Chondrocyte (in vitro differentiated cells): ENCODE data around the gene ATP8B1. TPM values are rescaled to one million over a fixed set of nuclear protein-coding genes. Genes with fewer than 3 reads are reported as not detected.
"Not testable (repeated sequence)": the region's sequence is repeated elsewhere in the genome, so short reads cannot be mapped to it uniquely, and the experiment has no call there.

Source experiments
- DNase-seq: peaks from one replicate; pipeline ENCODE4 v3.0.0; 2021; ENCODE audit warnings: mixed read lengths, low spot score
- H3K27ac Mint-ChIP-seq: one replicate; pipeline ENCODE4 v1.8.0; 2021; ENCODE audit warnings: mild to moderate bottlenecking, moderate library complexity, mixed read lengths; ENCODE audit not compliant: unreplicated experiment
- H3K27me3 Mint-ChIP-seq: 2 replicates; pipeline ENCODE4 v1.8.0; 2021; ENCODE audit warnings: low read depth, mixed read lengths
- H3K36me3 Mint-ChIP-seq: 2 replicates; pipeline ENCODE4 v1.8.0; 2021; ENCODE audit warnings: low read depth, mixed read lengths
- H3K4me1 Mint-ChIP-seq: 2 replicates; pipeline ENCODE4 v1.8.0; 2021; ENCODE audit warnings: low read depth, mild to moderate bottlenecking, mixed read lengths
- H3K4me3 Mint-ChIP-seq: one replicate; pipeline ENCODE4 v1.8.0; 2021; ENCODE audit warnings: mild to moderate bottlenecking, moderate library complexity, mixed read lengths; ENCODE audit not compliant: unreplicated experiment
- H3K9me3 Mint-ChIP-seq: 2 replicates; pipeline ENCODE4 v1.8.0; 2021; ENCODE audit warnings: low read depth, mixed read lengths
- CTCF ChIP-seq: fragments of 200-600 bp; sonication (generic); IDR thresholded peaks from 2 replicates; pipeline ENCODE4 v1.5.0; 2021; ENCODE audit warnings: antibody characterized with exemption, mild to moderate bottlenecking, moderate library complexity
- long read RNA-seq: library from polyadenylated mRNA; stranded (forward); transcript quantifications from one replicate; pipeline ENCODE4 v2.0.0, GENCODE V29; 2021
- total RNA-seq: library from RNA; stranded (reverse); gene quantifications from 3 replicates; pipeline ENCODE4 v1.2.1, GENCODE V29; 2021

Gene ATP8B1
- total RNA-seq = 28.1 to 38.3 TPM (median 35.4 TPM) in 3 replicates
- long read RNA-seq, full-length matches to known transcripts = 5 of 46 reads
- long read RNA-seq, partial matches to known transcripts = 6 of 46 reads
- long read RNA-seq, other reads (novel, unspliced or antisense) = 35 of 46 reads

DNA sequence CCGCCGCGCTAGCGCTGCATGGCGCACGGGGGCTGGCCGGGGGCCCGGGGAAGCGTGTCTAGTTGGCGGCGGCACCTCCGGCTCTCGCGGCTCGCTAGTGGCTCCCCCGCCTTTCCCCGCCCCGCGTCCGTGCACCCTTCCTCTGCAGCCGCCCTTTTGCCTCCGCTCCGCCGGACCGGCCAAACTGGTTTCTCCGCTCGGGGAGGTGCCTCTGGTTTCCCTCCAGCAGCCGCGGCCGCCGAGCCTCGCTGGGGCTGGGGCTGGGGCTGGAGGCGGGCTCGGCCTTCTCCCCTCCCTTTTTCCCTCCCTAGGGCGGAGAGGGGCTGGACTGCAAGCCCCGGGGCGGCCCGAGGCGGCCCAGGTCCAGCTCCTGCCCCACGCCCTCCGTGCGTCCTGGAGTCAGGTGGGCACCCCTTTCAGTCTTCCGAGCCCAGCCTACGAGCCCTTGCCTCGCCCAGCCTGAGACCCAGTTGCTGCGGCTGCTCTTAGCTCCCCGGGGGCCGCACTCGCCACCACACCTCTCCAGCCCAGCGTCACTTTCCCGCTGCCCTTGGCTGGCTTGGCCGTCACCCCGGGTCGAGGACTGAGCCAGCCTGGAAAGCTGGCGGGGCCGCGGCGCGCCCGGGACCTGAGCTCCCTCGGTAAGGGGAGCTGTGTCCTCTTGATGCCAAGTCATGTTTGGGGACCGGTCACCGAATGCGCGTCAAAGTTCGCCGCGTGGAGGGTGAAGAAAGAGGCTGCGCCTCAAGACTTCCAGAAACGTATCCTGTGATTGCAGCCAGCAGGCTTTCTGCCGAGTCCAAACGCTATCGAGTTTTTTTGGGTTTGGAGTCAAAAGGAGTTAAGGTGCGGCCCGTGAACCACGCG is at the start of gene ATP8B1:
Gene ATP8B1, minus strand, starts transcription at position 213 of the 867 bp plus-strand sequence. CDS start 71,508 bp downstream, outside the sequence.
- Mint-ChIP-seq H3K4me1 (peaks cover 58% of the 10 kb centered on the region), H3K27me3 (no peaks in the 10 kb centered on the region), H3K36me3 (no peaks in the 10 kb centered on the region), H3K4me3 (peak within 1 kb of the TSS; percentile 94), H3K9me3 (no peaks in the 10 kb centered on the region), H3K27ac (peak within 1 kb of the TSS; percentile 93)
- TF ChIP-seq CTCF = no peak
- DNase-seq = peak; percentile 94

- H3K4me1 Mint-ChIP-seq = peaks cover 18% of the 10 kb centered on the region
- H3K27me3 Mint-ChIP-seq = no peaks in the 10 kb centered on the region
- no peak for DNase-seq
- H3K4me3 Mint-ChIP-seq = no peak overlapping the region
- H3K9me3 Mint-ChIP-seq = no peaks in the 10 kb centered on the region
- no peak for TF ChIP-seq CTCF
- H3K27ac Mint-ChIP-seq = no peak overlapping the region
- H3K36me3 Mint-ChIP-seq = no peaks in the 10 kb centered on the region
These were observed 46.9 kb upstream of the ATP8B1 start for GRCh38 chr18:57850063-57850462.

DNA sequence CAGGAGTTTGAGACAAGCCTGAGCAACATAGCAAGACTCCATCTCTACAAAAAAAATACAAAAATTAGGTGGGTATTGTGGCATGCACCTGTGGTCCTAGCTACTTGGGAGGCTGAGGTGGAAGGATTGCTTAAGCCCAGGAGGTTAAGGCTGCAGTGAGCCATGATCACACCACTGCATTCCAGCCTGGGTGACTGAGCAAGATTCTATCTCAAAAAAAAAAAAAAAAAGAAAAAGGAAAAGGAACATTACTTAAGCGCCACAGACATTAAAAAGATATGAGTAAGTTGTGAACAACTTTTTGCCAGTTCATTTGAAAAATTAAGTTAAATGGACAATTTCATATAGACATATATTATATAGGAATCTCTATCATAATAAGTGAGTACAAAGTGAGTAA is 45.3 kb upstream of the ATP8B1 start:
- peaks cover 18% of the 10 kb centered on the region for H3K4me1 Mint-ChIP-seq
- not testable (repeated sequence) for H3K27ac Mint-ChIP-seq, DNase-seq, H3K9me3 Mint-ChIP-seq, H3K27me3 Mint-ChIP-seq, H3K4me3 Mint-ChIP-seq, H3K36me3 Mint-ChIP-seq

DNA sequence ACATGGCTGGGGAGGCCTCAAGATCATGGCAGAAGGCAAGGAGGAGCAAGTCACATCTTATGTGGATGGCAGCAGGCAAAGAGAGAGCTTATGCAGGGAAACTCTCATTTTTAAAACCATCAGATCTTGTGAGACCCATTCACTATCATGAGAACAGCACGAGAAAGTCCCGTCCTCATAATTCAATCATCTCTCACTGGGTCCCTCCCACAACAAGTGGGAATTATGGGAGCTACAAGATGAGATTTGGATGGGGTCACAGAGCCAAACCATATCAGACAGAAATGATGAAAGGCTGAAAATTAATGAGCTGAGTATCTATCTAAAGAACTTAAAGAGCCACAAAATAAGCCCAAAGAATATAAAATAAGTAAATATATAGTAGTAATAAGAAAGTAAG is 44.3 kb upstream of the ATP8B1 start:
- DNase-seq, H3K4me3 Mint-ChIP-seq, H3K9me3 Mint-ChIP-seq, H3K36me3 Mint-ChIP-seq, H3K27ac Mint-ChIP-seq, H3K27me3 Mint-ChIP-seq: not testable (repeated sequence)
- peaks cover 18% of the 10 kb centered on the region for H3K4me1 Mint-ChIP-seq

DNA sequence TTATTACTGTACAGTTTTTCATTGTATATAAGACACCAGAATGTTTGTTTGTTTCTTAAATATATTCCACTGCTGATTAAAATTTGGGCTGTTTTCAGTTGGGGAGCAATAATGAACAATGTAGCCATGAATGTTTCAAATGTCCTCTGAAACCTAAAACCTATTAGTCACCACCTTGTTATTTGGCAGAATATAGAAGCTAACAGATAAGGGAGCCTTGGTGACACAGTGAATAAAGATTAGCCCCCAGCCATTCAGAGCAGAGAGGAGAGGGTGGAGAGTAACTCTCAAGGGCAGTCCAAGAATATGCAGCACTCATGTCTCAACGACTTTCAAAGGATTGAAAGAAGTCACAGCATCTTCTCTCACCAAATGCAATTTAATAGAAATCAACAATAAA is 43.1 kb upstream of the ATP8B1 start:
- Mint-ChIP-seq H3K27me3 (no peaks in the 10 kb centered on the region), H3K4me1 (peaks cover 24% of the 10 kb centered on the region), H3K9me3 (no peaks in the 10 kb centered on the region), H3K27ac (peak overlapping the region; percentile 19), H3K4me3 (no peak overlapping the region), H3K36me3 (no peaks in the 10 kb centered on the region)
- no peak for DNase-seq
- TF ChIP-seq CTCF = no peak

DNA sequence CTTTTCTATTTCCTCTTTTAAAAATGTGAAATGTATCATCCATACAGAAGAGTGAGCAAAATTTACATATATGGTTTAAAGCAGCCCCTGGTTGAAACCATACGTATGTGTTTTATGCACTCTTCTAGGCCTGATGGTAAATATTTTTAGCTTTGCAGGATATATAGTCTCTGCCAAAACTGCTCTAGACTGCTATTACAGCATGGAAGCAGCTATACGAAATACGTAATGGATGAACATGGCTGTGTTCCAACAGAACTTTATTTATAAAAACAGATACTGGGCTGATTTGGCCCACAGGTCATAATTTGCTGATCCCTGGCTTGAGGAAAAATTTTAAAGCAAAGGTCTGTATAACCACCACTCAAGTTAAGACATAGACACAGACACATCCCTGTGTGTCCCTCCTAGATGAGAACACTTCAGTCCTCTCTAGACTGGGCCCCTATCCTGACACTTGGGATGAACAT is 42.5 kb upstream of the ATP8B1 start:
- Mint-ChIP-seq H3K27ac (peak overlapping the region; percentile 19), H3K4me1 (peaks cover 29% of the 10 kb centered on the region), H3K9me3 (no peaks in the 10 kb centered on the region), H3K4me3 (no peak overlapping the region), H3K27me3 (no peaks in the 10 kb centered on the region), H3K36me3 (no peaks in the 10 kb centered on the region)
- TF ChIP-seq CTCF = no peak
- DNase-seq = no peak
